Dedifferentiated amniotic fluid mesenchymal stem cell (primary cell): ENCODE results near the gene BCL2L1.
"Not testable (repeated sequence)": the region's sequence is repeated elsewhere in the genome, so short reads cannot be mapped to it uniquely, and the experiment has no call there.

ENCODE experiments used
- DNase-seq: peaks from one replicate; pipeline ENCODE4 v3.0.0-alpha.2; 2016; ENCODE audit errors: extremely low spot score

Gene BCL2L1

GRCh38 chr20:31648104-31648503, 74.6 kb downstream of the BCL2L1 start:
- DNase-seq: not testable (repeated sequence)

GRCh38 chr20:31644701-31645100, 78.0 kb downstream of the BCL2L1 start:
- no peak for DNase-seq

- no peak for DNase-seq
Measured at GRCh38 chr20:31643522-31643921, 79.1 kb downstream of the BCL2L1 start.

- DNase-seq: no peak
Measured at GRCh38 chr20:31642837-31643236, 79.8 kb downstream of the BCL2L1 start.

- no peak for DNase-seq
Measured at GRCh38 chr20:31641391-31641790, 81.3 kb downstream of the BCL2L1 start.

GRCh38 chr20:31640259-31640658, 82.4 kb downstream of the BCL2L1 start:
- DNase-seq: no peak

GRCh38 chr20:31638816-31639215, 83.9 kb downstream of the BCL2L1 start:
- no peak for DNase-seq

GRCh38 chr20:31638317-31638716, 84.4 kb downstream of the BCL2L1 start:
- DNase-seq: no peak

- DNase-seq: no peak
Measured at GRCh38 chr20:31637660-31638059, 85.0 kb downstream of the BCL2L1 start, which contains the start of gene COX4I2. COX4I2 (plus strand) TSS chr20:31637912; CDS start chr20:31639018, 1,106 bp downstream.

GRCh38 chr20:31633339-31633914, 89.2 kb downstream of the BCL2L1 start:
- no peak for DNase-seq

GRCh38 chr20:31632548-31633338, 89.9 kb downstream of the BCL2L1 start:
- no peak for DNase-seq

GRCh38 chr20:31630187-31630790, 92.4 kb downstream of the BCL2L1 start:
- no peak for DNase-seq

GRCh38 chr20:31628057-31628456, 94.6 kb downstream of the BCL2L1 start:
- not testable (repeated sequence) for DNase-seq

- DNase-seq: not testable (repeated sequence)
Measured at GRCh38 chr20:31626534-31626933, 96.1 kb downstream of the BCL2L1 start.

GRCh38 chr20:31623123-31623505, 99.6 kb downstream of the BCL2L1 start:
- DNase-seq: not testable (repeated sequence)

GRCh38 chr20:31620246-31620645, 102.4 kb downstream of the BCL2L1 start:
- no peak for DNase-seq

GRCh38 chr20:31617432-31618104, 105.1 kb downstream of the BCL2L1 start:
- DNase-seq: no peak

- DNase-seq: no peak
Measured at GRCh38 chr20:31615416-31615815, 107.3 kb downstream of the BCL2L1 start.
